ENCODE results near the gene PLTP. TPM values are rescaled to one million over a fixed set of nuclear protein-coding genes. Genes with fewer than 3 reads are reported as not detected.

The PLTP gene
- total and polyA plus RNA-seq, 2 of the 13 experiments (the other 11 are each of a cell fraction or from before 2014, with no cell fraction given), result 16.9 to 28.6 TPM

DNA sequence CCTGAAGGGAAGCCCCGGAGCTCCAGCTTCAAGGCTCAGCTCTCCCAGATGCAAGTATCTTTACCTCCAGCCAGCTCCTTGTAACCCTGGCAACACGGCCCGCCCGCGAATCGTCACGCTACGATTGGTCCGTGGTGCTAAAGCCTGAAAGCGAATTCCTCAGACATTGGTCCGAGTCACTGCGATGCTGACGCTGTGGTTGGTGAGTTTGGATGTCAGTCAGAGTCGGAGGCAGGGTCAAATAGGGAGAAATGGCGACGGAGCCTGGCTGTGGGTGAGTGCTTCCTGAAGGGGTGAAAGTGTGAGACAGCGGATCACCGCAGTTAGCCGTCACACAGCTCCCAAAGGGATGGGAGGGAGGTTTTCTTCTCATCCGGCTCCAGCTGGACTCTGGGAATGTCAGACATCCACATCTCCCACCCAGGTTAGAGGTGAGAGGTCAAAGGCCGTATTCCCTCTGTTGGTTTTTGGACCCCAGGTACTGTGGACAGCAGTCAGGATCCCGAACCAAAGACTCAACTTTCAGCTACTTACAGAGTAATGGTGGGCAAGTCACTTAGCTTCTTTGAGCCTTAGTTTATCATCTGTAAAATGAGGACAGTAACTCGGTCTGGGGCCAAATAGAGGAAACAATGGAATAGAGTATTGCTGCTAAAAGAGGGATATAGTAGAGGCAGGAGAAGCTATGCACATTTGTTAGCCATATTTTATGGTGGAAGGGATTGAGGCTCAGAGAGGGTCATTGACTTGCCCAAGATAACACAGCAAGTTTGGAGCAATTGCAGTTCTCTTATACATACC, 30.8 kb downstream of the PLTP start, which contains the start of gene ZSWIM1 (continued):
- TF ChIP-seq, protein P1, sequence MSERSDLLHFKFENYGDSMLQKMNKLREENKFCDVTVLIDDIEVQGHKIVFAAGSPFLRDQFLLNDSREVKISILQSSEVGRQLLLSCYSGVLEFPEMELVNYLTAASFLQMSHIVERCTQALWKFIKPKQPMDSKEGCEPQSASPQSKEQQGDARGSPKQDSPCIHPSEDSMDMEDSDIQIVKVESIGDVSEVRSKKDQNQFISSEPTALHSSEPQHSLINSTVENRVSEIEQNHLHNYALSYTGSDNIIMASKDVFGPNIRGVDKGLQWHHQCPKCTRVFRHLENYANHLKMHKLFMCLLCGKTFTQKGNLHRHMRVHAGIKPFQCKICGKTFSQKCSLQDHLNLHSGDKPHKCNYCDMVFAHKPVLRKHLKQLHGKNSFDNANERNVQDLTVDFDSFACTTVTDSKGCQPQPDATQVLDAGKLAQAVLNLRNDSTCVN (CRISPR knock-in tag; IDR thresholded peaks at IDR 0.05; ENCODE audit: borderline replicate concordance), result peak; percentile 90
- TF ChIP-seq ZMYM4 (CRISPR knock-in tag; IDR thresholded peaks at IDR 0.05) (peak; percentile 93), ZBTB1 (CRISPR knock-in tag; IDR thresholded peaks at IDR 0.05; ENCODE audit: borderline replicate concordance) (no peak), RFX1 (IDR thresholded peaks at IDR 0.05) (peak; percentile 99), MED1 (CRISPR knock-in tag; IDR thresholded peaks at IDR 0.05) (peak; percentile 71; the same call in 1 of the 2 replicates), IRX3 (CRISPR knock-in tag; IDR thresholded peaks at IDR 0.05; ENCODE audit: borderline replicate concordance, low read depth) (no peak), BRD4 (CRISPR knock-in tag; IDR thresholded peaks at IDR 0.05) (peak; percentile 70; the same call in 1 of the 2 replicates), ZNF232 (CRISPR knock-in tag; IDR thresholded peaks at IDR 0.05; ENCODE audit: borderline replicate concordance) (peak; percentile 92; the same call in 1 of the 2 replicates), ZNF556 (CRISPR knock-in tag; IDR thresholded peaks at IDR 0.05; ENCODE audit: borderline replicate concordance) (no peak), ZNF333 (CRISPR knock-in tag; IDR thresholded peaks at IDR 0.05; ENCODE audit: borderline replicate concordance) (peak; percentile 81; the same call in 1 of the 2 replicates), HDAC1 (CRISPR knock-in tag; IDR thresholded peaks at IDR 0.05) (peak; percentile 59; the same call in 1 of the 2 replicates), DRAP1 (CRISPR knock-in tag; IDR thresholded peaks at IDR 0.05) (peak; percentile 99), MYC (CRISPR knock-in tag; IDR thresholded peaks at IDR 0.05; ENCODE audit: borderline replicate concordance) (peak; percentile 48; the same call in 1 of the 2 replicates), ZKSCAN1 (IDR thresholded peaks at IDR 0.05; ENCODE audit: low read length) (no peak), ZNF615 (CRISPR knock-in tag; IDR thresholded peaks at IDR 0.05; ENCODE audit: borderline replicate concordance) (no peak), ZMYM3 (CRISPR knock-in tag; IDR thresholded peaks at IDR 0.05) (peak; percentile 66), ZSCAN9 (CRISPR knock-in tag; IDR thresholded peaks at IDR 0.05; ENCODE audit: borderline replicate concordance) (peak; percentile 16; the same call in 1 of the 2 replicates), ZNF329 (CRISPR knock-in tag; IDR thresholded peaks at IDR 0.05; ENCODE audit: low read depth) (0 out of 2 replicates have a peak, but pooled peaks have one; percentile 57), NR2F2 (IDR thresholded peaks at IDR 0.05; ENCODE audit: borderline replicate concordance, low read depth) (peak; percentile 89), TAF15 (IDR thresholded peaks at IDR 0.05; ENCODE audit: low read depth, low read length, poor library complexity, severe bottlenecking) (no peak)
- TF ChIP-seq, protein P2, sequence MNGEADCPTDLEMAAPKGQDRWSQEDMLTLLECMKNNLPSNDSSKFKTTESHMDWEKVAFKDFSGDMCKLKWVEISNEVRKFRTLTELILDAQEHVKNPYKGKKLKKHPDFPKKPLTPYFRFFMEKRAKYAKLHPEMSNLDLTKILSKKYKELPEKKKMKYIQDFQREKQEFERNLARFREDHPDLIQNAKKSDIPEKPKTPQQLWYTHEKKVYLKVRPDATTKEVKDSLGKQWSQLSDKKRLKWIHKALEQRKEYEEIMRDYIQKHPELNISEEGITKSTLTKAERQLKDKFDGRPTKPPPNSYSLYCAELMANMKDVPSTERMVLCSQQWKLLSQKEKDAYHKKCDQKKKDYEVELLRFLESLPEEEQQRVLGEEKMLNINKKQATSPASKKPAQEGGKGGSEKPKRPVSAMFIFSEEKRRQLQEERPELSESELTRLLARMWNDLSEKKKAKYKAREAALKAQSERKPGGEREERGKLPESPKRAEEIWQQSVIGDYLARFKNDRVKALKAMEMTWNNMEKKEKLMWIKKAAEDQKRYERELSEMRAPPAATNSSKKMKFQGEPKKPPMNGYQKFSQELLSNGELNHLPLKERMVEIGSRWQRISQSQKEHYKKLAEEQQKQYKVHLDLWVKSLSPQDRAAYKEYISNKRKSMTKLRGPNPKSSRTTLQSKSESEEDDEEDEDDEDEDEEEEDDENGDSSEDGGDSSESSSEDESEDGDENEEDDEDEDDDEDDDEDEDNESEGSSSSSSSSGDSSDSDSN (CRISPR knock-in tag; IDR thresholded peaks at IDR 0.05), result peak; percentile 52
- TF ChIP-seq, protein P3, sequence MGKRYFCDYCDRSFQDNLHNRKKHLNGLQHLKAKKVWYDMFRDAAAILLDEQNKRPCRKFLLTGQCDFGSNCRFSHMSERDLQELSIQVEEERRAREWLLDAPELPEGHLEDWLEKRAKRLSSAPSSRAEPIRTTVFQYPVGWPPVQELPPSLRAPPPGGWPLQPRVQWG (CRISPR knock-in tag; IDR thresholded peaks at IDR 0.05; ENCODE audit: borderline replicate concordance, low read depth), result no peak
- TF ChIP-seq, protein P4, sequence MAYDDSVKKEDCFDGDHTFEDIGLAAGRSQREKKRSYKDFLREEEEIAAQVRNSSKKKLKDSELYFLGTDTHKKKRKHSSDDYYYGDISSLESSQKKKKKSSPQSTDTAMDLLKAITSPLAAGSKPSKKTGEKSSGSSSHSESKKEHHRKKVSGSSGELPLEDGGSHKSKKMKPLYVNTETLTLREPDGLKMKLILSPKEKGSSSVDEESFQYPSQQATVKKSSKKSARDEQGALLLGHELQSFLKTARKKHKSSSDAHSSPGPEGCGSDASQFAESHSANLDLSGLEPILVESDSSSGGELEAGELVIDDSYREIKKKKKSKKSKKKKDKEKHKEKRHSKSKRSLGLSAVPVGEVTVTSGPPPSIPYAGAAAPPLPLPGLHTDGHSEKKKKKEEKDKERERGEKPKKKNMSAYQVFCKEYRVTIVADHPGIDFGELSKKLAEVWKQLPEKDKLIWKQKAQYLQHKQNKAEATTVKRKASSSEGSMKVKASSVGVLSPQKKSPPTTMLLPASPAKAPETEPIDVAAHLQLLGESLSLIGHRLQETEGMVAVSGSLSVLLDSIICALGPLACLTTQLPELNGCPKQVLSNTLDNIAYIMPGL (CRISPR knock-in tag; IDR thresholded peaks at IDR 0.05; ENCODE audit: borderline replicate concordance in 1 of 2, low read depth in 1 of 2), result peak; percentile 70 to 83

Data from HepG2 (cell line).